ENCODE measurements around the gene AARS2.

AARS2 gene

GRCh38 chr6:44269921-44270525, 43.1 kb downstream of the AARS2 start, which contains the start of gene TMEM151B:
TMEM151B (plus strand) TSS chr6:44270450; CDS start chr6:44270743, 293 bp downstream.
- Histone ChIP-seq H3K9me3 (no peaks in the 10 kb centered on the region), H3K36me3 (no peaks in the 10 kb centered on the region), H3K4me1 (ENCODE audit: control insufficient read depth in 1 of 2, insufficient read depth in 1 of 2, low read depth in 1 of 2, low read length in 1 of 2) (peaks cover 17 to 24% of the 10 kb centered on the region in 2 experiments), H3K4me3 (ENCODE audit: low read depth in 1 of 2, low read length in 1 of 2) (peak within 1 kb of the TSS in 1 of 2 experiments; percentile 21), H3K27ac (peak within 1 kb of the TSS; percentile 13), H3K27me3 (peaks cover 68% of the 10 kb centered on the region)
- no peak for TF ChIP-seq CTCF (IDR thresholded peaks at IDR 0.05)

GRCh38 chr6:44269178-44269920, 43.8 kb downstream of the AARS2 start:
- Histone ChIP-seq H3K9me3 (no peaks in the 10 kb centered on the region), H3K27ac (peak overlapping the region; percentile 13), H3K27me3 (peaks cover 61% of the 10 kb centered on the region), H3K36me3 (no peaks in the 10 kb centered on the region), H3K4me1 (ENCODE audit: control insufficient read depth in 1 of 2, insufficient read depth in 1 of 2, low read depth in 1 of 2, low read length in 1 of 2) (peaks cover 23 to 31% of the 10 kb centered on the region in 2 experiments), H3K4me3 (ENCODE audit: low read depth in 1 of 2, low read length in 1 of 2) (no peak overlapping the region)
- no peak for TF ChIP-seq CTCF (IDR thresholded peaks at IDR 0.05)

GRCh38 chr6:44268095-44268628, 45.0 kb downstream of the AARS2 start:
- peaks cover 35 to 43% of the 10 kb centered on the region in 2 experiments for H3K4me1 ChIP-seq (ENCODE audit: control insufficient read depth in 1 of 2, insufficient read depth in 1 of 2, low read depth in 1 of 2, low read length in 1 of 2)
- TF ChIP-seq CTCF (IDR thresholded peaks at IDR 0.05): peak; percentile 92

GRCh38 chr6:44267252-44267651, 45.9 kb downstream of the AARS2 start:
- no peak overlapping the region for H3K27ac ChIP-seq
- no peak for TF ChIP-seq CTCF (IDR thresholded peaks at IDR 0.05)
- no peaks in the 10 kb centered on the region for H3K36me3 ChIP-seq
- peaks cover 44 to 51% of the 10 kb centered on the region in 2 experiments for H3K4me1 ChIP-seq (ENCODE audit: control insufficient read depth in 1 of 2, insufficient read depth in 1 of 2, low read depth in 1 of 2, low read length in 1 of 2)
- H3K27me3 ChIP-seq: peaks cover 40% of the 10 kb centered on the region
- no peaks in the 10 kb centered on the region for H3K9me3 ChIP-seq
- no peak overlapping the region for H3K4me3 ChIP-seq (ENCODE audit: low read depth in 1 of 2, low read length in 1 of 2)

More at GRCh38 chr6:44268095-44268628, 45.0 kb downstream of the AARS2 start:
- Histone ChIP-seq H3K27ac (no peak overlapping the region), H3K9me3 (no peaks in the 10 kb centered on the region), H3K27me3 (peaks cover 49% of the 10 kb centered on the region), H3K36me3 (no peaks in the 10 kb centered on the region), H3K4me3 (ENCODE audit: low read depth in 1 of 2, low read length in 1 of 2) (no peak overlapping the region)

GRCh38 chr6:44266347-44266746, 46.8 kb downstream of the AARS2 start:
- Histone ChIP-seq H3K36me3 (peaks cover 3% of the 10 kb centered on the region), H3K4me1 (ENCODE audit: control insufficient read depth in 1 of 2, insufficient read depth in 1 of 2, low read depth in 1 of 2, low read length in 1 of 2) (peaks cover 48 to 51% of the 10 kb centered on the region in 2 experiments), H3K27ac (no peak overlapping the region), H3K4me3 (ENCODE audit: low read depth in 1 of 2, low read length in 1 of 2) (no peak overlapping the region), H3K27me3 (peaks cover 31% of the 10 kb centered on the region), H3K9me3 (no peaks in the 10 kb centered on the region)
- no peak for TF ChIP-seq CTCF (IDR thresholded peaks at IDR 0.05)

Measured in neutrophil (primary cell).